NCI-H446 treated with DMSO at 0.1 percent for 48 hours (cell line): ENCODE measurements around the gene STX8.

Experiments
- DNase-seq: peaks from one replicate; lab custom pipeline; 2025; lab: John Stamatoyannopoulos, UW

Gene STX8

GRCh38 chr17:9226794-9227135, 348.9 kb downstream of the STX8 start:
- no peak for DNase-seq

DNA sequence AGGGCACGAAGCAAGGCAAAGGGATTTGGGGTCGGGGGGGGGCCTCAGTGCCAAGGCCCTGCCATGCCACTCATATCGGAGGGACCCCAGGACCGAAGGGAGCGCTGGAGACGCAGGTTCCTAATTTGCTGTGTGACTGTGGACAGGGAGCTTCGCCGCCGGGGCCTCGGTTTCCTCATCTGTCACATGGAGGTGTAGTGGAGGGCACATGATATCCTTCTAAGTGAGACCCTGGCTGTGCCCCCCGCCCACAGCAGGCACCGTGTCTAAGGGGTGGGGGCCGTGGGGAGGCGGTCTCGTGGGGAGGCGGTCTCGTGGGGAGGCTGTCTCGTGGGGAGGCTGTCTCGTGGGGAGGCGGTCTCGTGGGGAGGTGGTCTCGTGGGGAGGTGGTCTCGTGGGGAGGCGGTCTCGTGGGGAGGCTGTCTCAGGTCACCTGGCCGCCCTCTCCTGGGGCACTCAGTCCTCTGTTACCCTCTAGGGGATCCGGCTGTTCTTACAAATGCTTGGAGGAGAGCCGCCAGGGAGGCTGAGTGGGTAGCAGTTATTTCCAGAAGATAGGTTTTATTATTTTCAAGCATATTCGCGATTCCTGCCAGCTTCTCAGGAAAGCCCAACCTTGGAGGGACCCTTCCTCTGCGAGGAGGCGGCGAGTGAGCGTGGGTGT, 349.4 kb downstream of the STX8 start:
- no peak for DNase-seq

- no peak for DNase-seq
Observed at GRCh38 chr17:9225305-9226101, 350.1 kb downstream of the STX8 start.

DNA sequence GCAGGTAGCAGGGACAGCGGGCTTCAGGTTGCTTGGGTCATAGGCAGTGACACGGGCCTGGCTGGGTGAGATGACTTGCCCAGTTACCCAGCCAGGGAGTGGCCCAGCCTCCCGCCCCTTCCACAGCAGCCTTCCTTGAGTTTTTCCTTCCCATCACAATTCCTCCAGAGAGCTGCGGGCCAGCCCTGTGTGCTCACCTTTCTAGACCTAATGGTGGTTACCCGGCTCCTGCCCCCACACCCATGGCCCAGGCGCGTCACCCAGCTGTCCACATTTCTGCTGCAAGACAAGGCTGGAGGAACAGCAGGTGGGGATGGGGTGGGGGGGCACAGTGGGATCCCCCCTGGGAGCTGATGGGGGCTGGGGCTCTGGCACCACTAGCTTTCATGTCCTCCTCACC, 351.1 kb downstream of the STX8 start:
- DNase-seq: no peak

DNA sequence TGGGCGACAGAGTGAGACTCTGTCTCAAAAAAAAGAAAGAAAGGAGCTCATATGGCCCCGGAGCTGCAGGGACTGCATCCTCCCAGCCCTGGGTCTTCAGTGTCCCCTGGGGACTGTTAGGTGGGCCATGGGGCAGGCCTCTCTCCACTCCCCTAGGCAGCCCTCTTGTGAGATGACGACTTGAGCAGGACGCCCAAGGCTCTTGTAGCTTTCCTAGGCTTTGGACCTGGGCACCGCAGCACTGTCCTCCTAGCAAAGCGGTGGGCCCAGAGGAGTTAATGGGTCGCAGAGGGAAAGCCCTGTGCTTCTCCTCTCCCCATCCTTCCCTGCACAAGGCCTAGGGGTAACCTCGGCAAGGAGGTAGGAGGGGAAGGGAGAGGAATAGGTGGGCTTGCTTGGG, 352.1 kb downstream of the STX8 start:
- DNase-seq: no peak

DNA sequence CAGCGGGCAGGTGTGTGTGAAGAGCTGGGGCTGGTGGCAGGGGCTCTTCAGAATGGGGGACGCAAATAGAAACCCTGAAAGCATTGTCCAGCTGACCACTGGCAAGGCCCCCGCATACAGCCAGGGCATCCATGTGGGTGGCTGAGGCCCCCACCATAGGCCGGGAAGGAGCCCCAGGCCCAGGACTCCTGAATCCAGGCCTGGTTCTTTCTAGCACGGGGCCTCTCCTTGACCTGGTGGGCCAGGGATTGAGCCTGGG, 353.8 kb downstream of the STX8 start:
- no peak for DNase-seq

- DNase-seq: no peak
Observed at GRCh38 chr17:9221147-9221921, 354.3 kb downstream of the STX8 start.

- DNase-seq: no peak
Observed at GRCh38 chr17:9220398-9221146, 355.0 kb downstream of the STX8 start.

- no peak for DNase-seq
Observed at GRCh38 chr17:9219631-9220397, 355.8 kb downstream of the STX8 start.

DNA sequence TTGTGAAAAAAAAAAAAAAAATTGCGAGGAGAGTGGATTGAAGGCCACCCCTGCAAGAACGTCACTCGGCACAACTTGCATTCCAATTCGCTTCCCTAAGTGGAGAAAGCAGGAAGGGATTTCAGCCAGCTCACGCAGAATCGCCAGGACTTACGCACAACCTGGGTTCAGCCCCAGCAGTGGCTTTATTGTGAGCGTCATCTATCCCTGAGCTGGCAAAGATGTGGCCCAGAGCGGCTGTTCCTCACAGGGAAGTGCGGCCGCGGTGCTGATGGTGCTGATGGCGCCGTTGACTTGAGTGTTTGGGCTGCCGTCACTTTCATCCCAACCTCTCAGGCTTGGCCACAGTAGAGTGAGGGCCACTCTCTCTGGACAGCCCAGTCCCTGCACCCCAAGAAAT, 356.7 kb downstream of the STX8 start:
- no peak for DNase-seq

DNA sequence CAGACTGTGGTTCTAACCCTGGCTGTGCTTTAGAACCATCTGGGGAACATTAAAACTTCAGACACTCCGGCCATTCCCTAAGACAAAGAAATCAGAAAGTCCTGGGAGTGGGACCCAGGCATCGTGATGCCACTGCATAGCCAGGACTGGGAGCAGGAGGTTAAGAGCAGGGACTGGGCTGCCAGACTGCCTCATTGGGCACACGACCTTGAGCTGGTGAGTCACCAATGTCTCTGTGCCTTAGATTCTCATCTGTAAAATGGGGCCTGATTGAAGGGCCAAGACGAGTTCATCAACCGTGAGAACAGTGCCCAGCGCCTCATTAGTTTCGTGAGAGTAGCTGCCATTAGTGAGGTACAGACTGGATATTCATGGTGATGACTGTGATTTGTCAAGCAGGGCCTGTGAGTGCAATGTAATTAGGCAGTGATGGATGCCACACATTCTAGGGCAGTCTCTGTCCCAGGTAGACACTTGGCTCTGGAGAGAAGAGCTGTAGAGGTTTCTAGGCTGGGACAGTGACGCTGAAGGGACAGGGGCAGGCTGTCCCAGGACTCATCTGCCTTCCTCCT, 357.5 kb downstream of the STX8 start:
- no peak for DNase-seq

GRCh38 chr17:9217151-9218056, 358.2 kb downstream of the STX8 start:
- no peak for DNase-seq

DNA sequence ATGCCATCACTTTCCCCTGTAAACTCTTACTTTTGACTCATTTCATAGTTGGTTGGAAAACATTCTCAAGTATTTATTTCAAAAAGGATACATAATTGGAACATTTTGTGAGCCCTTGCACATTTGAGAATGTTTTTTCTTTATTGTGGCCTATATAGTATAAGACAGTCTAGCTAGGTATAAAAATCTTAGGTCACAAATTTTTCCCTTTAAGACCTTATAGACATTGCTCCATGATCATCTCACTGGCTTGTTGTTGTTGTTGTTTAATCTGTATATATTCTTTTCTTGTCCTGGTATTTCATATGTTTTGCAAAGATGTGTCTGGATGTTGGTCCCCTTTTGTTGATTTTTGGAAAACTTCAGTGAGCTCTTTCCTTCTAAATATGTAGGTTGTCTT, 360.2 kb downstream of the STX8 start:
- no peak for DNase-seq

DNA sequence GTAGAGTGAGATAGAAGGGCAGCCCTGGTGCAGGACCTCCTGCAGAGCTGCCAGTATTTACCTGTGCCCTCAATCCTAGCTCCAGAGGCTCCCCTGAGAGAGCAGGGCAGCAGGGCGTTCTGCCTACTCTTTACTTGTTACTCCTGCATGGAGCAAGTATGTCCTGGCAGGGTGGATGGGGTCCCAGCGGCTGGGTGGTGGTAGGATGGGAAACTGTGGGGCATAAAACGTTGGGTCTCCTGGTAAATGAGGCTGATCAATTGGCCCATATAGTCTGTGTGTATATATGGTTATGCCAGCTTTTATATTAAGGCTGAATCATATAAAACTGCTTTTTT, 362.3 kb downstream of the STX8 start:
- no peak for DNase-seq

DNA sequence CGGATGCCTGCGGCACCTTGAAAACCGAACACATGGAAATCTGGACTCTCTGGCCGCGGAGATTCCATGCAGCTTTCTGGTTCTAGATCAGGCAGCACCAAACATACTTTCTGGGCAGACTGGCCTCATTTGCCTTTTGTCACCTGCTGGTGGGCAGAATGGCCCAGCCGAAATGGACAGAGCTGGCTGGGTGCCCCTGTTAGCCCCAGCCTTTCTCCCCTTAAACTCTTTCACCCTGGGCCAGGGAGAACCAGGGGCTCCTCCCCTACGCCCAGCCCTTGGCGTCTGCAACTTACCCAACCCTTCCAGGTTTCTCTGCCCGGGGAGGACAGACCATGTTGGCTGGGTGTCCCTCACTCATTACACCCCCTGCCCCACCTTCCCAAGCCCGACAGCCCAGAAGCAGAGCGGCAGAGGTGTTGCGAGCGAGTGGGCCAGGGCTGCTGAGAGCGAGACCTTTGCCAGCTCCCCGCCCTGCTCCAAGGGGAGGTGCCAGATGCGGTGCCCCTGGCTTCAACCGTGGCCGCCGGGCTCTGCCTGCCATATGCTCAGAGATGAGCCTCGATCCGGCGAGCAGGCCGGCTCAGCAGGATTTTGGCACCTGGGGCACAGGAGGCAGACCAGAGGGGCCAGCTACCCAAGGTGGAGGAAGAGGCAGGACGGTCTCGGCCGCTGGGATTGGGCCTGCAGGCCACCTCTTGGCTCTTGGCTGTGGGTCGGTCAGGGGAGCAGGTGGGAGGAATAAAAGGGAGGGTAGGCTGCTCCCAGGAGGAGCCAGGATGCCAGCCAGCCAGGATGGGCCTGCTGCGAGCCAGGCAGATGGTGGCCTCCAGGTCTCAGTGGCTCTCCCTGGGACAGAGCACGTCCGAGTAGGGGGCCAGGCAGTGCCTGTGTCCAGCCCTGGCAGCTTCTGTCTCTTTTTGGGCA, 363.0 kb downstream of the STX8 start:
- DNase-seq: no peak

DNA sequence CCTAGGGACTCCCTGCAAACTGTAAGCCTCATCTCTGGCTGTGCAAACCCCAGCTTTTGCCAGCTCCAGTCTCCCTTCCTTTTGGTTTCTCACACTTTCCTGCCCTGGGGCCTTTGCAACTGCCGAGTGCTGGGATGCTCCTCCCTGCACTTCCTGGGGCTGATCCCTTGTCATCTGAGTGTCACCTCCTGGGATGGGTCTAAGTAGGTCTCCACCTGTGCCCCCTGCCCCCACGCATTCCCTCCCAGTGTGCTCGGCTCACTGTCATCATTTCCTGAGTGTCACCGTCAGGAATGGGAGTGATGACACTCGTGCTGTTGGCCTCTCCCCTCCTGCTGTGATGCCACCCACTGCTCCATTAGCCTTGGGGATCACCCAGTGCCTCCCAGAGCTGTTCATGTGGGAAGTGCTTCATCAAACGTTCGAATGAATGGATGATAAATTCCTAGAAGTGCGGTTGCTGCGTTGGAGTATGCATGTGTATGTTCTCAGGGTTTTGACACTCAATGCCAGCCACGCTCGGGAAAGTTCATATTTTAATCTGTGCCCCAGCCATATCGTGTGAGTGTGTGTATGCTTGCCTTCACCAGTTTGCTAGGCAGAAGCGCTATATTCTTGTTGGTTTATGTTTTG, 364.4 kb downstream of the STX8 start:
- DNase-seq: no peak

DNA sequence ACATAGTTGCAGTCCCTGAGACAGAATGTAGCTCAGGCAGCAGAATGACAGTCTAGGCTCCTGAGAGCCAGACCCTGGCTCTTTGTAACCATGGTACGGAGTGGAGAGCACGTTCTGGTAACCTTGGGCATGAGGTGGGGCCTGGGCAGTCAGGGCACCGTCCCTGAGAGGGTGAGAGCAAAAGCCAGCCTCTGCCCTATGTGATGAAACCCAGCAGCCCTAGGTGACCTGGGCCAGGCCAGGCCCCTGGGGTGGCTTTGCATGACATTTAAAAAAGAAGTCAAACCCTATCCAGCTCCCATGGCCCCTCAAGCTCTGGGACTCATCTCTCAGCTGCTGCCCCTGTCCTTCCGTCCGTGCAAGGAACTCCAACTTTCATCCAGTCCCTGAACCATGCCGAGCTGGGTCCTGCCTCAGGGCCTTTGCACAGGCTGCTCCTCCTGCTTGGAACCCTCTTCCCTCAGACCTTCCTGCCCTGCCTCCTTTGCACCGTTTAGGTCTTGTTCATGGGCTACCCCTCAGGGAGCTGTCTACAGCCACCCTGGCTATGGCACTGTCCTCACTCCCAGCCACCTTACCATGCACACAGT, 365.7 kb downstream of the STX8 start:
- DNase-seq: no peak

DNA sequence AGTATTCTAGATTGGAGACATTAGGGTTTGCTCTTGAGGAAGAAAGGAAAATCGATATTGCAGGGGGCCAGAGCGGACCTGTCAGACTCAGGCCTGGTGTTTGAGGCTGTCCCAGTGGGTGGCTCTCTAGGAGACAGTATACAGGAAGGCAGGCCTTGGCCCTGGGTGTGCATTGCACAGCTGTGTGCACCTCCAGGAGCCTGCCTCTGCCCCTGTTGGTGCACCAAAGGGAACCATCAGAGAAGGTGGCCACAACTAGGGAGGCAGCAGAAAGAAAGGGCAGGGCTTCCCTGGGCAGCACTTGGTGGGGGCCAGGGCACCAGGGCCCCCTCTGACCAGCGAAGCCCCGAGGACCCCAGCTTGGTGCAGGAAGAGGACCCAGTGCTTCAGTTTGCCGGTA, 366.3 kb downstream of the STX8 start:
- DNase-seq: no peak
